OCI-LY7 (cell line): ENCODE measurements around the gene SPEM2. TPM values are rescaled to one million over a fixed set of nuclear protein-coding genes. Genes with fewer than 3 reads are reported as not detected.

Experiments used
- BruUV-seq: library from RNA; stranded (reverse); fragments of 400-500 nt; replicated peaks from 2 replicates; lab custom pipeline; 2021; lab: Mats Ljungman, UMichigan
- CTCF ChIA-PET: fragments of 300-600 bp; sonication (Branson Sonifier 250); formaldehyde crosslinking; loops from one replicate; lab custom pipeline; 2022; ENCODE audit warnings: antibody characterized with exemption; ENCODE audit not compliant: unreplicated experiment; lab: Charles Lee
- POLR2A ChIA-PET: fragments of 300-600 bp; sonication (Branson Sonifier 250); formaldehyde crosslinking; loops from one replicate; lab custom pipeline; 2022; ENCODE audit warnings: antibody characterized with exemption; lab: Charles Lee
- DNase-seq: peaks from one replicate; pipeline ENCODE4 v3.0.0-alpha.2; 2015; ENCODE audit warnings: low spot score
- H2AFZ ChIP-seq: fragments of 200-600 bp; sonication (generic), shearing (Covaris generic); 2 replicates; pipeline ENCODE4 v1.6.1; 2014; ENCODE audit warnings: mild to moderate bottlenecking, antibody characterized with exemption, low read length, moderate library complexity
- H3K27ac ChIP-seq: fragments of 200-600 bp; sonication (generic); 2 replicates; pipeline ENCODE4 v1.5.1; 2014; ENCODE audit warnings: mixed run types, low read depth, mild to moderate bottlenecking, moderate library complexity, low read length, inconsistent platforms; ENCODE audit not compliant: poor library complexity, severe bottlenecking
- H3K36me3 ChIP-seq: fragments of 200-600 bp; sonication (generic); 2 replicates; pipeline ENCODE4 v1.6.1; 2014; ENCODE audit warnings: mild to moderate bottlenecking, antibody characterized with exemption, low read length, moderate library complexity, mixed read lengths; ENCODE audit not compliant: insufficient read depth
- H3K4me1 ChIP-seq: fragments of 200-600 bp; sonication (generic); 2 replicates; pipeline ENCODE4 v1.5.1; 2014; ENCODE audit warnings: mild to moderate bottlenecking, low read length; ENCODE audit not compliant: insufficient read depth, poor library complexity, severe bottlenecking
- H3K4me2 ChIP-seq: fragments of 200-600 bp; sonication (generic); 2 replicates; pipeline ENCODE4 v1.6.1; 2014; ENCODE audit warnings: mild to moderate bottlenecking, low read length
- H3K4me3 ChIP-seq: fragments of 200-600 bp; sonication (generic); 2 replicates; pipeline ENCODE4 v1.5.1; 2014; ENCODE audit warnings: mild to moderate bottlenecking, low read depth, low read length; ENCODE audit not compliant: poor library complexity, severe bottlenecking
- H3K79me2 ChIP-seq: fragments of 200-600 bp; sonication (generic); 2 replicates; pipeline ENCODE4 v1.6.1; 2016; ENCODE audit warnings: low read depth, mild to moderate bottlenecking, low read length, moderate library complexity, mixed read lengths; ENCODE audit not compliant: insufficient read depth
- H3K9me2 ChIP-seq: fragments of 200-600 bp; sonication (generic); 2 replicates; pipeline ENCODE4 v1.6.1; 2016; ENCODE audit warnings: mild to moderate bottlenecking, low read length, mixed read lengths; ENCODE audit not compliant: insufficient read depth
- H3K9me3 ChIP-seq: fragments of 200-600 bp; sonication (generic); 2 replicates; pipeline ENCODE4 v1.6.1; 2014; ENCODE audit warnings: mild to moderate bottlenecking, mixed run types, low read length, mixed read lengths
- H4K20me1 ChIP-seq: fragments of 200-600 bp; sonication (generic); 2 replicates; pipeline ENCODE4 v1.6.1; 2014; ENCODE audit warnings: mild to moderate bottlenecking, antibody characterized with exemption, low read length, moderate library complexity, mixed read lengths; ENCODE audit not compliant: insufficient read depth
- CTCF ChIP-seq: fragments of 200-600 bp; sonication (generic); conservative IDR thresholded peaks from 2 replicates; pipeline ENCODE4 v1.5.1; 2014; ENCODE audit warnings: mild to moderate bottlenecking, antibody characterized with exemption, low read length, moderate library complexity, mixed read lengths
- EZH2phosphoT487 ChIP-seq: fragments of 200-600 bp; sonication (generic); IDR thresholded peaks from 2 replicates; pipeline ENCODE4 v1.6.1; 2018; ENCODE audit warnings: low read depth, borderline replicate concordance, mild to moderate bottlenecking, mixed run types, antibody characterized with exemption, low read length, moderate library complexity, mixed read lengths
- intact Hi-C: fragments of 100-400 bp; cut with micrococcal nuclease; formaldehyde crosslinking; loops from one replicate; pipeline ENCODE4 v1.10.0; 2022; ENCODE audit not compliant: unreplicated experiment
- total RNA-seq, 2 experiments: library from RNA; depleted of rRNA in 1 of 2; stranded (reverse); fragments of >200 nt in 1 of 2; shearing (Covaris generic) in 1 of 2; gene quantifications; 2 replicates each; pipeline ENCODE4 v1.2.3, GENCODE V29; 2014 to 2022

SPEM2 gene
- total RNA-seq, 2 experiments from 2014 or later, result not detected

- H3K9me3 ChIP-seq, result no peaks in the 10 kb centered on the region
- no peak overlapping the region for H3K27ac ChIP-seq
- H3K79me2 ChIP-seq, result no peaks in the 10 kb centered on the region
- no peaks in the 10 kb centered on the region for H4K20me1 ChIP-seq
- H3K4me3 ChIP-seq, result no peak overlapping the region
- intact Hi-C loops, result no loop called here
- H3K4me2 ChIP-seq, result no peak overlapping the region
- ChIA-PET POLR2A (no interaction called here), CTCF (no interaction called here)
- H3K9me2 ChIP-seq, result no peaks in the 10 kb centered on the region
- TF ChIP-seq CTCF (no peak), EZH2phosphoT487 (no peak)
- no peak for DNase-seq
- H3K36me3 ChIP-seq, result peaks cover 4% of the 10 kb centered on the region; the same call in 1 of the 2 replicates
- BruUV-seq, result no TSS peak
- peaks cover 20% of the 10 kb centered on the region for H3K4me1 ChIP-seq
- no peak overlapping the region for H2AFZ ChIP-seq
Measured at GRCh38 chr17:7462474-7463371, 37.3 kb downstream of the SPEM2 start.

GRCh38 chr17:7463372-7463846 is 38.0 kb downstream of the SPEM2 start:
- Histone ChIP-seq H3K9me3 (no peaks in the 10 kb centered on the region), H3K36me3 (0 out of 2 replicates have a peak, but pooled peaks cover 3% of the 10 kb centered on the region), H3K27ac (no peak overlapping the region), H4K20me1 (no peaks in the 10 kb centered on the region), H3K4me3 (no peak overlapping the region), H3K4me2 (no peak overlapping the region), H3K9me2 (no peaks in the 10 kb centered on the region), H3K79me2 (no peaks in the 10 kb centered on the region), H2AFZ (no peak overlapping the region), H3K4me1 (peaks cover 21% of the 10 kb centered on the region)
- no TSS peak for BruUV-seq
- ChIA-PET CTCF (no interaction called here), POLR2A (interaction anchor here (0.5 kb wide), 1 partner anchor 7 kb away, joined by 4 read pairs; no protein-coding TSS in a partner anchor)
- TF ChIP-seq CTCF (no peak), EZH2phosphoT487 (no peak)
- DNase-seq, result no peak
- intact Hi-C loops, result no loop called here

GRCh38 chr17:7464081-7464480 is 38.7 kb downstream of the SPEM2 start:
- Histone ChIP-seq H3K4me1 (peaks cover 21% of the 10 kb centered on the region), H4K20me1 (no peaks in the 10 kb centered on the region), H3K9me2 (no peaks in the 10 kb centered on the region), H2AFZ (no peak overlapping the region), H3K4me2 (no peak overlapping the region), H3K79me2 (no peaks in the 10 kb centered on the region), H3K36me3 (no peaks in the 10 kb centered on the region), H3K9me3 (no peaks in the 10 kb centered on the region), H3K4me3 (no peak overlapping the region), H3K27ac (no peak overlapping the region)
- no TSS peak for BruUV-seq
- TF ChIP-seq EZH2phosphoT487 (no peak), CTCF (no peak)
- POLR2A ChIA-PET, result interaction anchor here (0.5 kb wide), 1 partner anchor 8 kb away, joined by 4 read pairs; no protein-coding TSS in a partner anchor
- CTCF ChIA-PET, result no interaction called here
- intact Hi-C loops, result no loop called here
- DNase-seq, result no peak
